Right lobe of liver (tissue), 4 donors: Measurements from ENCODE around the gene EXOSC7.
A peak's percentile ranks its signal among the peaks of the same experiment; 100 is the strongest.

Experiments used
- POLR2A ChIP-seq: fragments of 450-650 bp; IDR thresholded peaks from one replicate; pipeline ENCODE4 v1.6.1; 2017; ENCODE audit warnings: antibody characterized with exemption, mild to moderate bottlenecking
- TF ChIP-seq, protein P1 (sequence below), 4 donors: fragments of 200-600 bp in 3 of 4; fragments of 450-650 bp in 1 of 4; IDR thresholded peaks; one replicate each; pipeline versions ENCODE4 v1.5.1 to v1.8.0; 2016 to 2022; ENCODE audit warnings: antibody characterized with exemption in 4 of 4, mild to moderate bottlenecking in 2 of 4
- donor health status: DM: no; HTN: no; CAD: no.
- donor health status: DM: no; HTN: no; CAD: no.
- donor health status: DM: no; HTN: yes; CAD: no.

DNA sequence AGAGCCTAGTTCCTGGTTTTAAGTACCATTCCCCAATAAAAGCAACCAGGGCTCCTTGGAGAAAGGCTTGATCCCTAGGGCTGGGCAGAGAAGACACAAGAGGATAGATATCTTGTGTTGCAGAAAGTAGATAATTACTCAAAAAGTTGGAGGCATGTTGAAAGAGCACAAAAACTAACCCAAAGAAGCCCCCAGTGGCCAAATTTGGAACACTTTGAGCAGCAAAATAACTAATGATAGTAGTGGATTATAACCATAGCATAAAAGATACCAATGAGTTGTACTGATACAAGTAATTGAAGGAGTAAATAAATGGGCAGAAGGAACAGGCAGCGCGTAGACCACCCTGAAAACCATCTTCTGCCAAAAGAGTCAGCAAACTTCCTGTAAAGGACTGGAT is 12.0 kb downstream of the EXOSC7 start:
- TF ChIP-seq, protein P1, sequence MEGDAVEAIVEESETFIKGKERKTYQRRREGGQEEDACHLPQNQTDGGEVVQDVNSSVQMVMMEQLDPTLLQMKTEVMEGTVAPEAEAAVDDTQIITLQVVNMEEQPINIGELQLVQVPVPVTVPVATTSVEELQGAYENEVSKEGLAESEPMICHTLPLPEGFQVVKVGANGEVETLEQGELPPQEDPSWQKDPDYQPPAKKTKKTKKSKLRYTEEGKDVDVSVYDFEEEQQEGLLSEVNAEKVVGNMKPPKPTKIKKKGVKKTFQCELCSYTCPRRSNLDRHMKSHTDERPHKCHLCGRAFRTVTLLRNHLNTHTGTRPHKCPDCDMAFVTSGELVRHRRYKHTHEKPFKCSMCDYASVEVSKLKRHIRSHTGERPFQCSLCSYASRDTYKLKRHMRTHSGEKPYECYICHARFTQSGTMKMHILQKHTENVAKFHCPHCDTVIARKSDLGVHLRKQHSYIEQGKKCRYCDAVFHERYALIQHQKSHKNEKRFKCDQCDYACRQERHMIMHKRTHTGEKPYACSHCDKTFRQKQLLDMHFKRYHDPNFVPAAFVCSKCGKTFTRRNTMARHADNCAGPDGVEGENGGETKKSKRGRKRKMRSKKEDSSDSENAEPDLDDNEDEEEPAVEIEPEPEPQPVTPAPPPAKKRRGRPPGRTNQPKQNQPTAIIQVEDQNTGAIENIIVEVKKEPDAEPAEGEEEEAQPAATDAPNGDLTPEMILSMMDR (IDR thresholded peaks at IDR 0.05) = peak; percentile 23 to 40 (median 34)
- TF ChIP-seq POLR2A = no peak
